ENCODE data around the gene DOCK4.

DNA sequence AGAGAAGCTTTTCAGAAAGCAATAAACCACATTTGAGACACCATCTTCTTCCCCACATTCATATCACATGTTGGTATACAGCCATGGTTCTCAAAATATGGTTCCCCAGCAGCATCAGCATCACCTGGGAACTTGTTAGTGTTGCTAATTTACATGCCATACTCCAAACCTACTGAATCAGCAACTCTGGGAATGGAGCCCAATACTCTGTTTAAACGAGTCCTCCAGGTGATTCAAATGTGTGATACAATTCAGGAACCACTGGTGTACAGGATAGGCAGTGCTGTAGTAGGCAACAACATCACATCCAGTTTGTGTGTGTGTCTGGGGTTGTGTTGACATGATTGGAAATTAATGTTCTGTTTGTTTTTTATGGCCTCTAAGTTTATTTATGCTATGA lies 48.0 kb upstream of the DOCK4 start:
- TF ChIP-seq, protein P1, sequence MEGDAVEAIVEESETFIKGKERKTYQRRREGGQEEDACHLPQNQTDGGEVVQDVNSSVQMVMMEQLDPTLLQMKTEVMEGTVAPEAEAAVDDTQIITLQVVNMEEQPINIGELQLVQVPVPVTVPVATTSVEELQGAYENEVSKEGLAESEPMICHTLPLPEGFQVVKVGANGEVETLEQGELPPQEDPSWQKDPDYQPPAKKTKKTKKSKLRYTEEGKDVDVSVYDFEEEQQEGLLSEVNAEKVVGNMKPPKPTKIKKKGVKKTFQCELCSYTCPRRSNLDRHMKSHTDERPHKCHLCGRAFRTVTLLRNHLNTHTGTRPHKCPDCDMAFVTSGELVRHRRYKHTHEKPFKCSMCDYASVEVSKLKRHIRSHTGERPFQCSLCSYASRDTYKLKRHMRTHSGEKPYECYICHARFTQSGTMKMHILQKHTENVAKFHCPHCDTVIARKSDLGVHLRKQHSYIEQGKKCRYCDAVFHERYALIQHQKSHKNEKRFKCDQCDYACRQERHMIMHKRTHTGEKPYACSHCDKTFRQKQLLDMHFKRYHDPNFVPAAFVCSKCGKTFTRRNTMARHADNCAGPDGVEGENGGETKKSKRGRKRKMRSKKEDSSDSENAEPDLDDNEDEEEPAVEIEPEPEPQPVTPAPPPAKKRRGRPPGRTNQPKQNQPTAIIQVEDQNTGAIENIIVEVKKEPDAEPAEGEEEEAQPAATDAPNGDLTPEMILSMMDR (optimal IDR thresholded peaks at IDR 0.05 in 1 of 3, IDR thresholded peaks at IDR 0.05 in 1 of 3, conservative IDR thresholded peaks at IDR 0.05 in 1 of 3; ENCODE audit: extremely low read depth in 1 of 3, insufficient read depth in 2 of 3, low read length in 3 of 3): no peak
- TF ChIP-seq EZH2 (IDR thresholded peaks at IDR 0.05; ENCODE audit: low read length): no peak
